NCI-H460 (cell line): Measurements from ENCODE around the gene NUP214. TPM values are rescaled to one million over a fixed set of nuclear protein-coding genes. Genes with fewer than 3 reads are reported as not detected.
"Not testable (repeated sequence)": the region's sequence is repeated elsewhere in the genome, so short reads cannot be mapped to it uniquely, and the experiment has no call there.

Experiments used
- DNase-seq: peaks from one replicate; pipeline ENCODE4 v3.0.0-alpha.2; 2016; ENCODE audit warnings: low read depth; ENCODE audit errors: extremely low read depth
- total RNA-seq: library from RNA; depleted of rRNA; stranded (reverse); fragments of >200 nt; shearing (Covaris generic); gene quantifications from 2 replicates; pipeline ENCODE4 v1.2.3, GENCODE V29; 2014

The NUP214 gene
- total RNA-seq, 1 experiment from 2014 or later, result 17.2 TPM

GRCh38 chr9:131190191-131190590 is 64.8 kb downstream of the NUP214 start:
- no peak for DNase-seq

GRCh38 chr9:131191032-131191431 is 65.6 kb downstream of the NUP214 start:
- DNase-seq, result not testable (repeated sequence)

GRCh38 chr9:131191857-131192256 is 66.5 kb downstream of the NUP214 start:
- no peak for DNase-seq

- no peak for DNase-seq
These were observed 67.7 kb downstream of the NUP214 start for GRCh38 chr9:131193051-131193450.

GRCh38 chr9:131194762-131195161 is 69.4 kb downstream of the NUP214 start:
- no peak for DNase-seq

- DNase-seq, result no peak
These were observed 72.0 kb downstream of the NUP214 start for GRCh38 chr9:131197160-131197911.

GRCh38 chr9:131198041-131198715 is 72.8 kb downstream of the NUP214 start:
- no peak for DNase-seq

GRCh38 chr9:131201856-131202255 is 76.5 kb downstream of the NUP214 start:
- no peak for DNase-seq

- DNase-seq, result no peak
These were observed 78.2 kb downstream of the NUP214 start for GRCh38 chr9:131203431-131204218.

GRCh38 chr9:131204285-131204684 is 78.9 kb downstream of the NUP214 start:
- no peak for DNase-seq

GRCh38 chr9:131206495-131206894 is 81.1 kb downstream of the NUP214 start:
- DNase-seq, result no peak

- DNase-seq, result not testable (repeated sequence)
These were observed 86.5 kb downstream of the NUP214 start for GRCh38 chr9:131211920-131212319.

- no peak for DNase-seq
These were observed 89.0 kb downstream of the NUP214 start for GRCh38 chr9:131214286-131214856.

- no peak for DNase-seq
These were observed 89.5 kb downstream of the NUP214 start for GRCh38 chr9:131214876-131215275.

GRCh38 chr9:131216806-131217205 is 91.4 kb downstream of the NUP214 start:
- no peak for DNase-seq

GRCh38 chr9:131217331-131218031 is 92.1 kb downstream of the NUP214 start:
- DNase-seq, result no peak

- DNase-seq, result no peak
These were observed 93.0 kb downstream of the NUP214 start for GRCh38 chr9:131218370-131218769.

GRCh38 chr9:131220485-131220884 is 95.1 kb downstream of the NUP214 start:
- no peak for DNase-seq

- no peak for DNase-seq
These were observed 97.1 kb downstream of the NUP214 start for GRCh38 chr9:131222460-131222859.

- DNase-seq, result no peak
These were observed 100.8 kb downstream of the NUP214 start for GRCh38 chr9:131226226-131226625.
